Loucy (cell line): ENCODE measurements around the gene SLC13A1.

Experiments used
- H2AFZ ChIP-seq: fragments of 200-600 bp; sonication (generic); 2 replicates; pipeline ENCODE4 v1.6.0; 2016; ENCODE audit warnings: antibody characterized with exemption, mild to moderate bottlenecking, low read length, moderate library complexity
- H3F3A ChIP-seq: fragments of 200-600 bp; 2 replicates; pipeline ENCODE4 v1.6.0; 2016; ENCODE audit warnings: antibody characterized with exemption, low read depth, mild to moderate bottlenecking
- H3K27me3 ChIP-seq: fragments of 200-600 bp; sonication (generic); 2 replicates; pipeline ENCODE4 v1.6.1; 2014; ENCODE audit warnings: low read length, mild to moderate bottlenecking; ENCODE audit not compliant: insufficient read depth, poor library complexity, severe bottlenecking
- H3K36me3 ChIP-seq: fragments of 200-600 bp; sonication (generic); 2 replicates; pipeline ENCODE4 v1.6.1; 2016; ENCODE audit warnings: low read length; ENCODE audit not compliant: insufficient read depth
- H3K4me1 ChIP-seq: fragments of 200-600 bp; sonication (generic); 2 replicates; pipeline ENCODE4 v1.5.1; 2014; ENCODE audit warnings: low read length, mild to moderate bottlenecking; ENCODE audit not compliant: insufficient read depth, poor library complexity, severe bottlenecking
- H3K4me2 ChIP-seq: fragments of 200-600 bp; sonication (generic); 2 replicates; pipeline ENCODE4 v1.6.0; 2014; ENCODE audit warnings: antibody characterized with exemption, low read length, low read depth, mild to moderate bottlenecking; ENCODE audit not compliant: poor library complexity, severe bottlenecking
- H3K4me3 ChIP-seq: fragments of 200-600 bp; sonication (generic); 2 replicates; pipeline ENCODE4 v1.5.1; 2014; ENCODE audit warnings: low read length, mild to moderate bottlenecking, mixed read lengths; ENCODE audit not compliant: poor library complexity, severe bottlenecking
- H3K79me2 ChIP-seq: fragments of 200-600 bp; sonication (generic); 2 replicates; pipeline ENCODE4 v1.6.1; 2014; ENCODE audit warnings: low read length; ENCODE audit not compliant: insufficient read depth
- H3K9ac ChIP-seq: fragments of 200-600 bp; sonication (generic); 2 replicates; pipeline ENCODE4 v1.6.0; 2014; ENCODE audit warnings: mild to moderate bottlenecking, low read depth, low read length, moderate library complexity; ENCODE audit not compliant: poor library complexity, severe bottlenecking
- H3K9me2 ChIP-seq: fragments of 200-600 bp; sonication (generic); replicated peaks from 2 replicates; pipeline ENCODE4 v1.6.1; 2016; ENCODE audit warnings: low read depth, low read length, mixed read lengths
- H3K9me3 ChIP-seq: fragments of 200-600 bp; sonication (generic); 2 replicates; pipeline ENCODE4 v1.6.1; 2014; ENCODE audit warnings: mild to moderate bottlenecking, antibody characterized with exemption, low read length, low read depth; ENCODE audit not compliant: insufficient read depth
- H4K20me1 ChIP-seq: fragments of 200-600 bp; sonication (generic); 2 replicates; pipeline ENCODE4 v1.6.0; 2014; ENCODE audit warnings: antibody characterized with exemption, low read length, mild to moderate bottlenecking; ENCODE audit not compliant: insufficient read depth, poor library complexity, severe bottlenecking
- CTCF ChIP-seq: fragments of 200-600 bp; sonication (generic); conservative IDR thresholded peaks from 2 replicates; pipeline ENCODE4 v1.5.1; 2014; ENCODE audit warnings: mild to moderate bottlenecking, antibody characterized with exemption, low read length
- EZH2phosphoT487 ChIP-seq: fragments of 200-600 bp; IDR thresholded peaks from 2 replicates; pipeline ENCODE4 v1.6.1; 2018; ENCODE audit warnings: antibody characterized with exemption, mild to moderate bottlenecking, moderate library complexity, borderline replicate concordance

Gene SLC13A1

GRCh38 chr7:123131961-123132360 lies 67.8 kb downstream of the SLC13A1 start:
- no peaks in the 10 kb centered on the region for H4K20me1 ChIP-seq
- TF ChIP-seq CTCF = no peak
- TF ChIP-seq EZH2phosphoT487 = no peak
- no peak overlapping the region for H3K4me2 ChIP-seq
- H3K79me2 ChIP-seq = no peaks in the 10 kb centered on the region
- H3F3A ChIP-seq = no peaks in the 10 kb centered on the region
- no peaks in the 10 kb centered on the region for H3K27me3 ChIP-seq
- no peaks in the 10 kb centered on the region for H3K9me3 ChIP-seq
- no peaks in the 10 kb centered on the region for H3K9me2 ChIP-seq
- H3K4me3 ChIP-seq = no peak overlapping the region
- H2AFZ ChIP-seq = no peak overlapping the region
- H3K9ac ChIP-seq = no peak overlapping the region
- no peaks in the 10 kb centered on the region for H3K4me1 ChIP-seq
- H3K36me3 ChIP-seq = no peaks in the 10 kb centered on the region

- TF ChIP-seq EZH2phosphoT487 = no peak
- TF ChIP-seq CTCF = no peak
- Histone ChIP-seq H3K4me3 (no peak overlapping the region), H3K4me2 (no peak overlapping the region), H3K36me3 (no peaks in the 10 kb centered on the region), H4K20me1 (no peaks in the 10 kb centered on the region), H2AFZ (no peak overlapping the region), H3F3A (no peaks in the 10 kb centered on the region), H3K79me2 (no peaks in the 10 kb centered on the region), H3K9me3 (no peaks in the 10 kb centered on the region), H3K4me1 (no peaks in the 10 kb centered on the region), H3K9me2 (no peaks in the 10 kb centered on the region), H3K9ac (no peak overlapping the region), H3K27me3 (no peaks in the 10 kb centered on the region)
Observed at GRCh38 chr7:123131556-123131955, 68.2 kb downstream of the SLC13A1 start.

GRCh38 chr7:123131140-123131539 lies 68.6 kb downstream of the SLC13A1 start:
- Histone ChIP-seq H3K4me2 (no peak overlapping the region), H3K9ac (no peak overlapping the region), H3K4me1 (no peaks in the 10 kb centered on the region), H3F3A (no peaks in the 10 kb centered on the region), H3K4me3 (no peak overlapping the region), H2AFZ (no peak overlapping the region), H3K36me3 (no peaks in the 10 kb centered on the region), H3K9me2 (no peaks in the 10 kb centered on the region), H3K27me3 (no peaks in the 10 kb centered on the region), H4K20me1 (no peaks in the 10 kb centered on the region), H3K9me3 (no peaks in the 10 kb centered on the region), H3K79me2 (no peaks in the 10 kb centered on the region)
- TF ChIP-seq EZH2phosphoT487 = no peak
- no peak for TF ChIP-seq CTCF
